HG02938 (cell line): ENCODE data around the gene PIH1D1.

Experiments used
- ATAC-seq: cut with Tn5 transposase; IDR thresholded peaks from one replicate; pipeline ENCODE4 v1.9.1; 2021; ENCODE audit warnings: mild to moderate bottlenecking, moderate library complexity; ENCODE audit not compliant: unreplicated experiment

Gene PIH1D1

GRCh38 chr19:49421039-49421877 is 30.4 kb downstream of the PIH1D1 start:
- ATAC-seq: no peak

- ATAC-seq: no peak
These were observed 31.4 kb downstream of the PIH1D1 start for GRCh38 chr19:49420227-49420626.

DNA sequence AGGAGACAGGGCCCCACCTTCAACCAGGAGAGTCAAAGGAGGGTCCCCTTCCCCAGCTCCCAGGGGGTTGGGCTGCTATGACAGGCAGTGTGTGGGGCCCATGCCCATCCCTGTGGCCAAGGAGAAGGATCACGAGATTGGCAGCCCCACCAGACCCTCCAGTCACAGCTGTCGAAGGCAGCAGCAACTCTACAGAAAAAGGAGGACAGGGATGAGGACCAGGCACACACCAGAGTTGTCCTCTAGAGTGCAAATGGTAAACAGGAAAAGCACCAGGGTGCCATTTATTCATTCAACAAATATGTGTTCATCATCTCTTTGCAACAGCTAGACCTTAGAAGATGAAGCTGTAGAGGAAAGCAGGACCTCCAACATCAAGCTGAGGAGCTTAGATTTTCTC is 32.4 kb downstream of the PIH1D1 start:
- ATAC-seq: no peak

- no peak for ATAC-seq
These were observed 33.1 kb downstream of the PIH1D1 start for GRCh38 chr19:49418511-49418910.

DNA sequence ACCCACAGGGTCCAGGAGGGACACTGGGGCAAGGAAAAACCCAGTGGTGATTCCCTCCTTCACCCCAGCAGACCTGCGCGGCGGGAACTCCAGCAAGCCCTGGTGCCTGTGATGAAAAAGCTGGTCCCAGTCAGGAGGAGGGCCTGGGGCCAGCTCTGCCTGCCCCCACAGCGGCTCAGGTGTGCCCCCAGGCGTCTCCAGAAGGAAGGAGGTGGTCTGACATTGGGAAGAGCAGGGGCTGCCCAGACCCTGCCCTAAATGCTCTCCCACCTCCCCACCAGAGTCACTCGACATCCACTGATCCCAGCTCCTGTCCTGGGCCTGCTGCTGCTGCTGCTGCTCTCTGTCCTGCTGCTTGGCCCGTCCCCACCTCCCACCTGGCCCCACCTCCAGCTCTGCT is 34.5 kb downstream of the PIH1D1 start:
- no peak for ATAC-seq

DNA sequence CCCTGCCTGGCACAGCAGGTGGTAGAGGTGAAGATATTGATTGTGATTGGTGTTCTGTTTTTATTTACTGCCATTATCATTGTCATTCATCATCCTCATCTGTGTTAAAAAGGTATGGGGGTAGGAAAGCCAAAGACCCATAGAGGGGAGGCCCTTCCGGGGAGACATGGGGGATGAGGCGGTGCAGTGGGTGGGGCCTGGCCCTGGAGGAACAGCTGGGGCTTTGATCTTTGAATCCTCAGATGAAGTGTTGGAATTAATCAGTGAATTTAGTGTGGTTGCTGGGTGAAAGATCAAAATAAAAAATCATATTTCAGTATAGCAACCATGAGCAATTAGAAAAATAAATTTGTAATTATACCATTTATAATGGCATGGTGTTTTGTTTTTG is 35.8 kb downstream of the PIH1D1 start:
- ATAC-seq: no peak

GRCh38 chr19:49415102-49415809 is 36.4 kb downstream of the PIH1D1 start:
- no peak for ATAC-seq

DNA sequence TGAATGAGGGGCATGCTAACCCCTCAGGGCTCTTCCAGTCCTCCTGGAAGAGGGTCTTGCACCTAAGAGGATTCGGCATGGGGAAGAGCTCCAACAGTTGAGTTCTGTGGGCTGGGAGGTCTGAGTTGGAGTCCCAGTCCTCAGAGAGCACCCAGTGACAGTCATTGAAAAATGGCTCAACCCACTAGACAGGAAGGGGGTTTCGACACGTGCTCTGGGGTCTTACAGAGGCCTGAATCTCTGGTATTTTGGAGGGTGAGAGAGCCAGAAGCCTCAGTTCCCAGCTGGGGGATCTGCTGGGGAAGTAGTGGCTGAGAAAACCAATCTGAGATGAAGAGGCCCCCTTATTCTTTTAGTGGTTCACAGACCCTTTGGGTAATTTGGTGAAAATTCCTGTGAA is 37.4 kb downstream of the PIH1D1 start:
- ATAC-seq: no peak

GRCh38 chr19:49413348-49413747 is 38.3 kb downstream of the PIH1D1 start:
- no peak for ATAC-seq

DNA sequence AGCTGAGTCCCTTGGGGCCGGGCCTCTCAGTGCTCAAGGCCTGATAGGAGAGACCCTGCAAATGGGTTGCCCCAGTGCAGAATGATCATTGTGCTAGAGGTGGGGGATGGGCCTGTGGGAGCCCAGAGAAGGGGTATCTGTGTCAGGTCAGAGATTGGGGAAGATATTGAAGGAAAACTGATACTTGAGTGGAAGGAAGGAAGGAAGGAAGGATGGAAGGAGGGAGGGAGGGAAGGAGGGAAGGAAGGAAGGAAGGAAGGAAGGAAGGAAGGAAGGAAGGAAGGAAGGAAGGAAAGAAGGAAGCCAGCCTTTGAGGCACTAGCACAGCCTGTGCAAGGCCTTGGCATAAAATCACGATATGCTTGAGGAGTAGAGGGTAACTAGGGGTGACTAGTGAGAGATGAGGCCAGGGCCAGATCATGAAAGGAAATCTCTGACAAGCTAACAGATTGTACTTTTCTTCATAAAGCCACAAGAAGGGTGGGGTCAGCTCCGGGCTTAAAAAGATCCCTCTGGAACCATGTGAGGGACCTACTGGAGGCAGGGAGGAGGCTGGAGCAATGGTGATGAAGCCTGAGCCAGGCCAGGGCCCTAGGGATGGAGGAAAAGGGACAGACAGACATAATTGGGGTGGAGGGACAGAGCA is 39.8 kb downstream of the PIH1D1 start:
- no peak for ATAC-seq

DNA sequence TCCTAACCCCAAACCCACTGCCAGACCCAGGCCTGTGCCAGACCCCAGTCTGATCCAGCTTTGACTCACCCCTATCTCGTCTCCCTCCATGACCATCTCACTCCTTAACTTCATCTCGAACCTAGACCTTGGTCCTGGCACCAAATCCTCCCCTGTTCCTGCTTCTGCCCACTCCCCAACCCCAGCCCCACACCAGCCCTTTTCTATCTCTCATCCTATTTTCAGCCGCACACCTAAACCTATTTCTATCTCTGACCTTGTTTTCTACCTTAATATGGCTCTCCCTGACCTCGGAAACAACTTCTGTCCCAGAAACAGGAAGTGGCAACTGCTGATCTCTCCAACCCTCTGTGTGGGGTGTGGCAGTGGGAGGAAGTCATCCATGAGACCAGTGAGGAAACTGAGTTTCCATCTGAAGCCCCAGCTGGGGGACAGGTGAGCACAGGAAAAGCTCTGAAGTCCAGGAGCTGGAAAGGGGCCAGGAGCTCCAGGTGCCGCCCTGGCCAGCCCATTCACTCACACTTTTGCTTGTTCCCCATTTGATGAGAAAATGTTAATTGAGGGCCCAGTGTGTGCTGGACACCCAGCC is 42.1 kb downstream of the PIH1D1 start:
- ATAC-seq: no peak

GRCh38 chr19:49408816-49409440 is 42.7 kb downstream of the PIH1D1 start:
- no peak for ATAC-seq

GRCh38 chr19:49407482-49408015 is 44.1 kb downstream of the PIH1D1 start:
- no peak for ATAC-seq

- no peak for ATAC-seq
These were observed 44.5 kb downstream of the PIH1D1 start for GRCh38 chr19:49407079-49407478.

DNA sequence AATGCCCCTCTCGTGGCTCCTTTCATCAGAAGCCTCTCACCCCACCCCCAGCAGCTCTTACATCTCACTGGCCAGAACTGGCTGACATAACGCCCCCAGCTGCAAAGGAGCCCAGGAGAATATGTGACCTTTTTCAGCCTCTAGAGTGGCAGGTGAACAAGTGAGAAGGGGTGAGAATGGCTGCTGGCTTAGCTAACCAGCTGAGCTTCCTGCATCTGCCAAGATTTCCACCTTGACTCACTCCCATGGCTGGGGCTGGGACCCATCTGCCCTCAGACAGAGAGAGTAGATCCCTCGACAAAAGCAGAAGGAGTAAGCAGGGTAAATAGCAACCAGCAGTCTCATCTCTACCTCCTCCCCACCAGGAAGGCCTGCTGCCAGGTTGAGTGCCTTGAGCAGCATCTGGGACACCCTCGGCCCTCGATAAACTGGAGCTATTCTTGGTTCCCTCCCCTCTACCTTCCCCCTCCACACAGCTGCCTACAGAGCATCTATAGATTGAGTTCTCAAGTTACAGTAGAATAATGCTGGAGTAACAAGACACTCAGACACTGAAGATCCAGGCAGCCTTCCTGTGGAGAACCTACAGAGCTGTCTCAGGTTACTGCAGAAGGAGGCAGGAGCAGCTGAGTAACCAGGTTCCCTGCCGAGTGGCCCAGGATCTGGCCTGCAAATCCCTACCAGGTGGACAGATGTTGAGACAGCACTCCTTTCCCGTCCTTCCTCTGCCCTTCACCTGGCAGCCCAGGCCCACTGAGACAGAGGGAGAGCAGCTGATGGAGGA is 48.0 kb downstream of the PIH1D1 start:
- ATAC-seq: no peak

GRCh38 chr19:49400029-49400428 is 51.6 kb downstream of the PIH1D1 start:
- no peak for ATAC-seq

DNA sequence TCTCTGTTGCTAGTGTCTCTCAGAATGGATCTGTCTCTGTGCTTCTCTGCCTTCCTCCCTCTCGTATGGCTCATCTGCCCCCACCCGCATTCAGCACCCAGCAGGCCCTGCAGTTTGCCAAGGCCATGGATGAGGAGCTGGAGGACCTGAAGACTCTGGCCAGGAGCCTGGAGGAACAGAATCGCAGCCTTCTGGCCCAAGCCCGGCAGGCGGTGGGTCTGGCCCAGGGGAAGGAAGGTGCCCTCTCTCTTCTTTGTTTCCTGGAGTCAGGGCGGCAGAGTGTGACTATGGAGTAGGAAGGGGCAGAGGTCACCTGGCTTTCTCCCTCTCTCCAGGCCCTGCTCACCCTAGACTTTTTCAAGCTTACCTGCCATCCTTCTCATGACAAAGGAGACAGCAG is 52.7 kb downstream of the PIH1D1 start:
- ATAC-seq: no peak

GRCh38 chr19:49398001-49398615 is 53.5 kb downstream of the PIH1D1 start:
- no peak for ATAC-seq

- no peak for ATAC-seq
These were observed 54.7 kb downstream of the PIH1D1 start for GRCh38 chr19:49396738-49397505.
